ENCODE results near the gene PTCD2. TPM values are rescaled to one million over a fixed set of nuclear protein-coding genes. Genes with fewer than 3 reads are reported as not detected.

Gene PTCD2
- total and polyA plus RNA-seq, 2 of the 8 experiments (the other 6 are each of a cell fraction or from before 2014, with no cell fraction given), result 7.3 to 15.4 TPM

DNA sequence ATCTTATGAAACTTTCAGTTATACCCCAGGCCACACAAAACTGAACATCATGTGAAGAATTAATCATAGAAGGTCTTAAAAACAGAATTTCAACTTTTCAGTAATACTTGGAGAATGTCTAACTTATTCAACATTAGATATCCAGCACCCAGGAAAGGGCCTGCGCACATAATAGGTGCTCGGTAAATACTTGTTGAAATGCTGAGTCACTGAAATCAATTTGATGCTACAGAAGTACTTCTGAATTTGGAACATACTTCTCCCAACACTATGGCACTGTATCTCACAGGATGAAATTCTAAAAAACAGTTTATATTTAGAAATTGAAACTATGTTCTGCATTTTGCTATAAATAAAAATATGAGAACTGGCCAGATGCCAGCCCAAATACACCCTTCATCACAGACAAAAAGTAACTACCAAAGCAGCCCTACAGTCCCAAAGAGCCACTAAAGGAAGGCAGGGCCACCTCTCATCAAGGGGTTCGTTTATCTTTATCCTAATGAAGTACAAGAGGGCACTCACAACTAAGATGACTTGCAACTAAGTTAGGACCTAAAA lies 26.6 kb upstream of the PTCD2 start:
- H4K8ac ChIP-seq (ENCODE audit: extremely low read depth, insufficient read depth, low read length), result no peak overlapping the region
- 99% methylated on average over 3 of the region's 3 CpGs; no CpG with 5 or more reads in 1 of the 2 experiments for WGBS, 2 experiments (ENCODE audit: extremely low coverage in 1 of 2, insufficient coverage in 1 of 2, insufficient read length in 1 of 2, insufficient replicate concordance in 2 of 2, low coverage in 1 of 2, low lambda C conversion rate in 2 of 2, missing lambda C conversion rate in 1 of 2)
- POLR2A ChIA-PET (ENCODE audit: partially characterized antibody), result interaction anchor here (0.6 kb wide), 1 partner anchor 27 kb away, joined by 3 read pairs; no protein-coding TSS in a partner anchor

More for the DNA sequence above, 26.6 kb upstream of the PTCD2 start:
- Histone ChIP-seq H3K23me2 (ENCODE audit: low read depth, low read length) (no peaks in the 10 kb centered on the region), H4K20me1 (replicated peaks in 1 of 2; ENCODE audit: control insufficient read depth in 1 of 2, insufficient read depth in 2 of 2, low read length in 2 of 2) (no peaks in the 10 kb centered on the region), H2BK5ac (ENCODE audit: low read depth, low read length) (no peak overlapping the region), H3K27me3 (replicated peaks in 1 of 4; ENCODE audit: control insufficient read depth in 3 of 4, extremely low read depth in 1 of 4, insufficient read depth in 3 of 4, low read length in 3 of 4) (no peaks in the 10 kb centered on the region), H2BK15ac (ENCODE audit: low read length) (no peak overlapping the region), H3K79me2 (ENCODE audit: control insufficient read depth in 1 of 2, insufficient read depth in 2 of 2, low read length in 2 of 2) (peaks cover 0 to under 1% of the 10 kb centered on the region in 2 experiments; a peak in 2 of 4 replicates), H3K56ac (replicated peaks; ENCODE audit: insufficient read length, low read depth, low read length) (no peak overlapping the region), H3K36me3 (ENCODE audit: control insufficient read depth in 2 of 4, insufficient read depth in 4 of 4, low read length in 3 of 4) (peaks cover 0 to 45% (median 10%) of the 10 kb centered on the region in 4 experiments; a peak in 4 of 8 replicates), H3K4me1 (replicated peaks in 1 of 4; ENCODE audit: control insufficient read depth in 3 of 4, insufficient read depth in 4 of 4, low read length in 3 of 4) (peaks cover 0 to 5% (median 1%) of the 10 kb centered on the region in 4 experiments; a peak in 2 of 7 replicates), H4K91ac (replicated peaks; ENCODE audit: insufficient read length, low read length) (no peak overlapping the region), H3K23ac (ENCODE audit: insufficient read length) (no peak overlapping the region), H2AFZ (ENCODE audit: low read length) (no peak overlapping the region), H3K27ac (ENCODE audit: low read depth, low read length) (no peak overlapping the region), H3K9me3 (ENCODE audit: insufficient read depth in 2 of 2, low read depth in 1 of 2, low read length in 1 of 2) (no peaks in the 10 kb centered on the region), H3K18ac (ENCODE audit: extremely low read depth, low read length) (no peak overlapping the region), H3K4ac (replicated peaks; ENCODE audit: insufficient read length, low read depth, low read length) (no peak overlapping the region), H2BK12ac (ENCODE audit: low read depth, low read length) (no peak overlapping the region), H3K79me1 (ENCODE audit: low read depth, low read length) (no peaks in the 10 kb centered on the region), H3K4me2 (ENCODE audit: insufficient read depth in 1 of 2, low read depth in 2 of 2, low read length in 2 of 2) (no peak overlapping the region), H2AK5ac (ENCODE audit: low read depth, low read length) (no peak overlapping the region), H3K4me3 (ENCODE audit: extremely low read depth in 1 of 4, insufficient read depth in 2 of 4, low read depth in 3 of 4, low read length in 4 of 4) (no peak overlapping the region), H2BK20ac (ENCODE audit: low read length) (no peak overlapping the region), H3K14ac (ENCODE audit: insufficient read length) (no peak overlapping the region), H3K9ac (replicated peaks in 1 of 4; ENCODE audit: extremely low read depth in 1 of 4, low read depth in 3 of 4, low read length in 3 of 4) (no peak overlapping the region), H4K5ac (ENCODE audit: insufficient read length, low read depth, low read length) (no peak overlapping the region), H2BK120ac (replicated peaks; ENCODE audit: low read depth, low read length) (no peak overlapping the region)
- no peak for DNase-seq (ENCODE audit: low read depth in 1 of 2, low spot score in 2 of 2)
- FAIRE-seq, result no peak
- CTCF ChIA-PET (ENCODE audit: partially characterized antibody), result interaction anchor here (0.6 to 2.1 kb wide), 2 partner anchors 13 to 78 kb away, joined by 4 to 8 read pairs; no protein-coding TSS in a partner anchor
- TF ChIP-seq RFX5 (IDR thresholded peaks at IDR 0.05; ENCODE audit: borderline replicate concordance, low read depth, low read length), result no peak
- peak; percentile 50; the same call in 1 of the 2 replicates for TF ChIP-seq BACH1 (IDR thresholded peaks at IDR 0.05; ENCODE audit: low read length)
- no peak for TF ChIP-seq YY1 (IDR thresholded peaks at IDR 0.05; ENCODE audit: low read depth, low read length)
- peak; percentile 22; the same call in 1 of the 2 replicates for TF ChIP-seq MAFK (IDR thresholded peaks at IDR 0.05; ENCODE audit: low read depth, low read length)

Data from H1 (cell line).